HG02623 (cell line): ENCODE data around the gene CHCHD1.
A peak's percentile ranks its signal among the peaks of the same experiment; 100 is the strongest.
"Not testable (repeated sequence)": the region's sequence is repeated elsewhere in the genome, so short reads cannot be mapped to it uniquely, and the experiment has no call there.

Experiments used
- ATAC-seq: cut with Tn5 transposase; IDR thresholded peaks from one replicate; pipeline ENCODE4 v1.9.1; 2021; ENCODE audit warnings: moderate library complexity; ENCODE audit not compliant: unreplicated experiment

The CHCHD1 gene

DNA sequence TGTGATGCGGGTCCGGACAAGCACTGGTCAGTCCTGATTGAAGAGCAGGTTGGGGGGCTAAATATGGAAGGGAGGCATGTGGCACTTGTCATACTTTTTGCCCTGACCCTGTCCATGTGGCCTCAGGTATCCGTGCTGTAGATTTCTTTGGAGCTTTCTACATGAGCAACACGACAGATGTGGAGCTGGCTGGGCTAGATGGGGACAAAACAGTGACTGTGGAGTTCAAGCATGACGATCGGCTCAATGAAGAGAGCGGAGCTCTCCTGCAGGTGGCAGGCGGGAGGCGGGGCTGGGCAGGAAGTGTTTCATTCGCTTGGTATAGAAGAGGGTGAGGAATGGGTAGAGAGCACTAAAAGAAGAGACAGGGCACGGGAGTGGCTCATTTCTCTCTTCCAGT lies 13.0 kb upstream of the CHCHD1 start:
- no peak for ATAC-seq

DNA sequence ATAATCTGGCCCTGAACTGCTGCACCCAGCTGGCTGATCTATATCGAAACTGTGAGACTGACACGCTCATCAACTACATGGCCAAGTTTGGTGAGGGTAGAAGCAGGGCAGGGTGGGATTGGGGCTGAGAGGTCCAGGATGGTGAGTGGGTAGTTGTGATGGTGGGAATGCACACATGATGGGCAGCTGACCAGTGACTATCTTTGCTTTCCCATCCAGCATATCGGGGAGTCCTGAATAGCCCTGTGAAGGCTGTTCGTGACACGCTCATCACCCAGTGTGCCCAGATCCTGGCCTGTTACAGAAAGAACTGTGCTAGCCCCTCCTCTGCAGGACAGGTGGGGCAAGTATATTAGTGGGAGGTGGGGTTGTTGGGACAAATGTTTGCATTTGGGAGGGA lies 12.5 kb upstream of the CHCHD1 start:
- no peak for ATAC-seq

DNA sequence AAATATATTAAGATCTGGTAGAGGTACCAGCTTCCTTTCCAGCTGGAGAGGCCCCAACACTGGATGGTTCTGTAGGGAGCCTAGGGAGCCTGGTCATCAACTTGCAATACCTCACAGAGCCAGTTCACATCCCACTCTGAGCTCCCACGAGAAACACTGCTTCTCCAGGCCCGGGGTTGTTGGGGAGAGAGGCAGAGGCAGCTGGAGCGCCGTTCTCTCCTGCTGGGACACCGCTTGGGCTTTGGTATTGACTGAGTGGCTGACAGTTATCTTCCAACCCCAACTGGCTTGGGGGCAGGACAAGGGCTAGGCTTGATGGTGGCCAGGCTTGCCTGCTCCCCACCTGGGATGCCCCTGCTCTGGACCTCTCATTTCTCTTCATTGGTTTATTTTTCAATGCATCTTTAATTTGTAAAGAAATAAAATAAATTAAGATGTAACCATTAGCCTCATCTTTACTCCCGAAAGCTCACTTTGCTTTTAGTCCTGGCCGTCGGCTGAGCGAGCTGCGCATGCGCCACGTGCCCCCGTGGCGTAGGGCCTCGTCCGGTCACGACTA lies 10.0 kb upstream of the CHCHD1 start:
- ATAC-seq = peak; percentile 7

DNA sequence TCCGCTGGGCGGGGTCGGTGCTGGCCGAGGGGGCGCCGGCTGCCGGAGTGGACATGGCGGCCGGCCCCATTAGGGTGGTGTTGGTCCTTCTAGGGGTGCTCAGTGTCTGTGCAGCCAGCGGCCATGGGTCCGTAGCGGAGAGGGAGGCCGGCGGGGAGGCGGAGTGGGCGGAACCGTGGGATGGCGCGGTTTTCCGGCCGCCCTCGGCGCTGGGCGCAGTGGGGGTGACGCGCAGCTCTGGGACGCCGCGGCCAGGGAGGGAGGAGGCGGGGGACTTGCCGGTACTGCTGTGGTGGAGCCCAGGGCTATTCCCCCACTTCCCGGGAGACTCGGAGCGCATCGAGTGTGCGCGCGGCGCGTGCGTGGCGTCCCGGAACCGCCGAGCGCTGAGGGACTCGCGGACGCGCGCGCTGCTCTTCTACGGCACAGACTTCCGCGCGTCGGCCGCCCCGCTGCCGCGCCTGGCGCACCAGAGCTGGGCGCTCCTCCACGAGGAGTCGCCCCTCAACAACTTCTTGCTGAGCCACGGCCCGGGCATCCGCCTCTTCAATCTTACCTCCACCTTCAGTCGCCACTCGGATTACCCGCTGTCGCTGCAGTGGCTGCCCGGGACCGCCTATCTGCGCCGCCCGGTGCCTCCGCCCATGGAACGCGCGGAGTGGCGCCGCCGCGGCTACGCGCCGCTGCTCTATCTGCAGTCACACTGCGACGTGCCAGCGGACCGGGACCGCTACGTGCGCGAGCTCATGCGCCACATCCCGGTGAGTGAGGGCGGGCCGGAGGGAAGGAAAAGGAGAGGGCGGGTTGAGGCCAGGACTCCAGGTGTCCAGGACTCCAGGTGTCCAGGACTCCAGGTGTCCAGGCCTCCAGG lies 9.3 kb upstream of the CHCHD1 start:
- peak; percentile 53 for ATAC-seq

DNA sequence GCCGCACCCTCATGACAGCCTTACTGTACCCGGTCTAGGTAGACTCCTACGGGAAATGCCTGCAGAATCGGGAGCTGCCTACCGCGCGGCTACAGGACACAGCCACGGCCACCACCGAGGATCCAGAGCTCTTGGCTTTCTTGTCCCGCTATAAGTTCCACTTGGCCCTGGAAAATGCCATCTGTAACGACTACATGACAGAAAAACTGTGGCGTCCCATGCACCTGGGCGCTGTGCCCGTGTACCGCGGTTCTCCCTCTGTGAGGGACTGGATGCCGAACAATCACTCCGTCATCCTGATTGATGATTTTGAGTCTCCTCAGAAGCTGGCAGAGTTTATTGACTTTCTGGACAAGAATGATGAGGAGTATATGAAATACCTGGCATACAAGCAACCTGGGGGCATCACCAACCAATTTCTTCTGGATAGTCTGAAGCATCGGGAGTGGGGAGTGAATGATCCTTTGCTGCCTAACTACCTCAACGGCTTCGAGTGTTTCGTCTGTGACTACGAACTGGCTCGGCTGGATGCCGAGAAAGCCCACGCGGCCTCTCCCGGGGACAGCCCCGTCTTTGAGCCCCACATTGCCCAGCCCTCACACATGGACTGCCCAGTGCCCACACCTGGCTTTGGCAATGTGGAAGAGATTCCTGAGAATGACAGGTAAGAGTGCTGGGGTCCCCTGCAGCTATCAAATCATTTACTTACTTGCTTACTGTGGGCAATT lies 8.5 kb upstream of the CHCHD1 start:
- ATAC-seq = no peak

DNA sequence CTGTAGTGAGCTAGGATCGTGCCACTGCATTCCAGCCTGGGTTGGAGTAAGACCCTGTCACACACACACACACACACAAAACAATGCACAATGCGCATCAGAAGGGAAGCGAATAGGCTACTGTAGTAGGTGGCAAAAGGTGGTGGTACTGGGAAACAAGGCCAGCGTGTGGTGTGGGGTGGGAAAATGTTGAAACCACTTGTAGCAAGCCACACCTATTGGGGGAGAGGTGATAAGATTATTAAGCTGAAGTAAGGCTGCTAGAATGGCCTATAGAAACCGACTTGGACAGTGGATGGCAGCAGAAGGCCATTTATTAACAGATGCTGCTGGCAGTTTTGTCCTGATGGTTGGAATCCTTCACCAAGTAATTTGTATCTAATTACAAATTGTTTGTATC lies 7.2 kb upstream of the CHCHD1 start:
- no peak for ATAC-seq

DNA sequence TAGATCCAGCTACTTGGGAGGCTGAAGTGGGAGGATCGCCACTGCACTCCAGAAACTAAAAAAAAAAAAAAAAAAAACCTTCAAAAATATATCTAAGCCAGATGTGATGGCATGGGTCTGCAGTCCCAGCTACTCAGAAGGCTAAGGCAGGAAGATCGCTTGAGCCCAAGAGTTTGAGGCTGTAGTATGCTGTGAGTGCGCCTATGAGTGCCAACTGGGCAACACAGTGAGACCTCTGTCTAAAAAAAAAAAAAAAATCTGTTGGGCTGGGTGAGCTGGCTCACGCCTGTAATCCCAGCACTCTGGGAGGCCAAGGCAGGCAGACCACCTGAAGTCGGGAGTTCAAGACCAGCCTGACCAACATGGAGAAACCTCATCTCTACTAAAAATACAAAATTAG lies 2.8 kb upstream of the CHCHD1 start:
- ATAC-seq = no peak

DNA sequence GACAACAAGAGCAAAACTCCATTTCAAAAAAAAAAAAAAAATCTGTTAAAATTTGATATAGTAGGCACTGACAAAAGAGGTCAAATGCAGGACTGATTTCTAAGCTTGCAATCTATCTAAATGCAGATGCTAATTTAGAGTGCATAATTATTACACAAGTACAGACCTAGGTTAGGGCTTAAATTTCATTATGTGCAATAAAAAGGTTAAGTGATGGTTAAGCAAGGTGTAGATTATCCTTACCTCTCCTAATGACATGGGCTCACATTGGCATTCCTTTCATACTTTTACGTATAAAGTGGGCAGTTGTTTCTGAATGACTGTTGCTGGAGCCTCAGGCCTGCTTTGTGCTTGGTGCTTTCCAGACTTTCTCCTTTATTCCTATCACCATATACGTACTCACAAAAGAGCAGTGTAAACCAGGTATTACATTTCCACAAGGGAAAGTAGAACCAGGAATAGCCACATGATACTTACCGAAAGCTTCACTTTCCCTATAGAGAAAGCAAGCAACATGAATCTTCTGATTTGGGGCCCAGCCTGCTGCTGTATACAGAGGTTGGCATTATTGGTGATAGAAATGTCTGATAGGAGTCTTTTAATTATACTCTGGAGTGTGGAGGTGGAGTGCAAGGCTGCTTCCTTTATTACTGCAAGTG lies 2.2 kb upstream of the CHCHD1 start:
- no peak for ATAC-seq

DNA sequence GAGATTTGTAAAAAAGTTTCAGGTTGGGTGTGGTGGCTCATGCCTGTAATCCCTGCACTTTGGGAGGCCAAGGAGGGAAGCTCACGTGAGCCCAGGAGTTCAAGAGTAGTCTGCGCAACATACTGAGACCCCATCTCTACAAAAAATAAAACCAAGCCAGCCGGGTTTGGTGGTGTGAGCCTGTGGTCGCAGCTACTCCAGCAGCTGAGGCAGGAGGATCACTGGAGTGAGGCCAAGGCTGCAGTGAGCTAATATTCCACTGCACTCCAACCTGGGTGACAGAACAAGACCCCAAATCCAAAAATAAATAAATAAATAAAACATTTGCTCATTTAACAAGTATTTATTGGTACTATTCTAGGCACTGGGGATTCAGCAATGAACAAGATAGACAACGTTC lies 1.5 kb upstream of the CHCHD1 start:
- ATAC-seq = no peak

DNA sequence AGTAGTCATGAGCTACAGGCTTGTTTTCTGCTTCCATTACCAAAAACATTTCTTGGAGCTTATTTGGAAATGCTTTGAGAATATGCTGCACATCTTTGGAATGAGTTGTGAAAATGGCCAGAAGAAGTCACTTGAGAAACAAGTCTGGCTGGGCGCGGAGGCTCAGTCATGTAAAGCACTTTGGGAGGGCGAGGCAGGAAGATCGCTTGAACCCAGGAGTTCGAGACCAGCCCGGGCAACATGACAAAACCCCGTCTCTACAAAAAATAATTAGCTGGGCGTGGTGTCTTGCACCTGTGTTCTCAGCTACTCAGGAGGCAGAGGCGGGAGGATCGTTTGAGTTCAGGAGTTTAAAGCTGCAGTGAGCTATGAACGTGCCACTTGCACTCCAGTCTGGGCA lies 882 bp upstream of the CHCHD1 start:
- ATAC-seq = no peak

DNA sequence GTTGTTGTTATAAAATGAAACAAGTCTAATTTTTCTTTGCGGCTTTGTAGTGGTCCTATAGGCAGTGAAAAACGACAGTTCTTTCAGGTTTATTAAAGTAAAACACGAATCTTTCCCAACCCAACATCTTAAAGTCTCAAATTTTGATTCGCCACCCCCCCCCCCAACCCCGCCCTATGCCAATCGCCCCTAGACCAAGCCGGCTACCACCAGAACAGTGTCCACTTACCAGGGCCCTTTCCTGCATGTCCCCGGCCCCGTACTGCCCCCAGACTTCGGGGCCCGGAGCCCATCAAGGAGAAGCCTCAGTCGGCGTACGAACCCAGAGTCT lies 335 bp upstream of the CHCHD1 start:
- ATAC-seq = peak; percentile 2

DNA sequence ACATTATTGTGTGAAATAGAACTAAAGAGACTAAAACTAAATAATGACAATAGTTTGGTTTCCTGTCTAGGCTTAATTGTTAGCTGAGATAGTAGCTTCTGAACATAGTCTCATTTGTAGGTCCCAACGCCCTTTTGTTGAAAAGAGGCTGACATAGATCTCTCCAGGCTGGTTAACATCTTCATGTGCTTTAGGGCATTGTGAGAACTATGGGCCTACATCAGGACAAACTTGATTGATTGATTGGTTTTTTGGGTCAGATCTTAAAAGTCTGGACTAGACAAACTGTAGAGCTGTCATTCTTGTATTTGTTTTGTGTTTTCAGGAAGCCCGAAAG lies 869 bp downstream of the CHCHD1 start:
- ATAC-seq = no peak

DNA sequence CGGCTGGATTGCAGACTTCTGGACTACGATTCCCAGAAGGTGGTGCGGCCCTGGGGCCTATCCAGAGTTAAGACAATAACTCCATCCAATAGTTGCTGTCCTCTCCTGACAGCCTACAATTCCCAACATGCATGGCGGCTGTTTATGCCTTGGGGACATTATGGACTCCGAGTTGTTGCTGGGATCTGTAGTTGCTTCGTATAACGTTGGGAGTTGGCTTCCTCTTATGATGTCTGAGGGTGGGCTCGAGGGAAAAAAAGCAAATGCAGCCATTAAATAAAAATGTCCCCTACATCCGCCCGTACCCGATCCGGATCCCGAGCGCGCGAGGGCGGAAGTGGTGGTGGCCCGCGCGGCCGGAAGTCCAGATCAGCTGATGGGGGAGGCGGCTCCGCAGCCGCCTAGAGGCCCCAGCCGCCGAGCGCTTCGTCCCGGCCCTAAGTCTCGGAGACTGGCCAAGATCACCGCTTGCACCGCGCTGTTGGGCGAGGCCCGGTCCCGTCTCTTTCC lies 3.4 kb downstream of the CHCHD1 start, which contains the start of gene ZSWIM8:
Gene ZSWIM8 (plus strand): TSS at position 396 of the 510 bp plus-strand sequence. CDS start 273 bp downstream, outside the sequence.
- ATAC-seq = peak; percentile 74

DNA sequence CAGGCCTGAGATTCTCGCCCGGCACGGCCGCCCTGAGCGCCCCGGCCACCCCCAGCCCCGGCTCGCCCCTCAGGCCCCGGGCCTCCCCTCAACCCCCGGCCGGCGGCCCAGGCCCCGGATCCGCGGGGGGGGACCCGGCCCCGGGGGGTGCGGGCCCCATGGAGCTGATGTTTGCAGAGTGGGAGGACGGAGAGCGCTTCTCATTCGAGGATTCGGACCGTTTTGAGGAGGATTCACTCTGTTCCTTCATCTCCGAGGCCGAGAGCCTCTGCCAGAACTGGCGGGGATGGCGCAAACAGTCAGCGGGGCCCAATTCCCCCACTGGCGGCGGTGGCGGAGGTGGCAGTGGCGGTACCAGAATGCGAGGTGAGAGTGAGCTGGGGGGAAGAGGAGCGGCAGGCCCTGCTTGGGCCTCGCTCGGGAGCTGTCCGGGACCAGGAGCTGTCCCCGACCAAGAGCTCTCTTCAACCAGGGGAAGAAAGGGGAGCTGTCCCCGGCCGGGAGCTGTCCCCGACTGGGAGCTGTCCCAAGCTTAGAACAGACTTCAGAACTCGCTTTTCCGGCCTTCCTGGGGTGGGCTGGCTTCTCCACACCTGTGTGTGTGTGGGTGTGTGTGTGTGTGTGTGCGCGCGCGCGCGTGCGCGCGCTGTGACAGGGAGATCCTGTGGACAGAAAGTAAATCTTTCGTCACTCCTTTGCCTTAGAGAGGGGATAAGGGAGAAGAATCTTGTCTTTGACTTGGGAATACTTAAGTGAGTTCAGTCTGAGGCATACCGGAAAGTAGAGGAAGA lies 4.1 kb downstream of the CHCHD1 start:
- peak; percentile 13 for ATAC-seq

DNA sequence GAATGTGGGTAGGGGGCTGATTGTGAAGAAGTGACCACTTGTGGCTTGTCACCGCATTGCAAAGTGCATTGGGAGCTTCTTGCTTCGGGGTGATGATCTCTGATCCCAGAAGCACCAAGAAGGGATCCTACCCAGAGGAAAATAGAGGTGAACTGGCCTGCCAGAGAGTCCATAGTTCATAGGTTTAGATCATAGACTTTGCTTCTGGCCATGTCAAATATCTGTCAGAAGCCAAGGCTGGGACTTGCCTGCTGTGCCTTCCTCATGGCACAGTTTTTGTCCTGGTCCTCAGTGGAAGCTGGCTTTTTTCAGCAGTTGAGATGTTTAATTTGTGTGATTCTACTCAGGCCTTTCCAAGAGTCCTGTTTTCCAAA lies 4.7 kb downstream of the CHCHD1 start:
- ATAC-seq = no peak

DNA sequence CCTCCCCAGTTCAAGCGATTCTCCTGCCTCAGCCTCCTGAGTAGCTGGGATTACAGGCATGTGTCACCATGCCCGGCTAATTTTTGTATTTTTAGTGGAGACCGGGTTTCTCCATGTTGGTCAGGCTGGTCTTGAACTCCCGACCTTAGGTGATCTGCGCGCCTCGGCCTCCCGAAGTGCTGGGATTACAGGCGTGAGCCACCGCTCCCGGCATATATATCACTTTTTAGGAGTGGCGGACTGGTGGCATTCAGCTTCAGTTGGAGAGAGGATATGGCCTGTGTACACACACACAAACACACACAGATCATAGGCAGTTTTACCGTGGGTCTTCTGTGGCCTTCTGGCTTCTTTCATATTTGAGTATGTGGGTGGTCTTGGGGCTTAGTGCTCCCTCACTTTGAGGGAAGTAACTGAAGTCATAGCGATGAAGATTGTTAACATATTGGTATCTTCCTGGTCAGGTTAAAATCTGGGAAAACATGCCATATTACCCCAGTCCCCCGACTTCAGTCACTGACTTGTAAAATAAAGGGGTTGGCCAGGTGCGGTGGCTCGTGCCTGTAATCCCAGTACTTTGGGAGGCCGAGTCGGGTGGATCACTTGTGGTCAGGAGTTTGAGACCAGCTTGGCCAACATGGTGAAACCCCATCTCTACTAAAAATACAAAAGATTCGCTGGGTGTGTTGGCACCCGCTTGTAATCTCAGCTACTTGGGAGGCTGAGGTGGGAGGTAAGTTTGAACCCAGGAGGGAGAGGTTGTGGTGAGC lies 5.4 kb downstream of the CHCHD1 start:
- not testable (repeated sequence) for ATAC-seq

DNA sequence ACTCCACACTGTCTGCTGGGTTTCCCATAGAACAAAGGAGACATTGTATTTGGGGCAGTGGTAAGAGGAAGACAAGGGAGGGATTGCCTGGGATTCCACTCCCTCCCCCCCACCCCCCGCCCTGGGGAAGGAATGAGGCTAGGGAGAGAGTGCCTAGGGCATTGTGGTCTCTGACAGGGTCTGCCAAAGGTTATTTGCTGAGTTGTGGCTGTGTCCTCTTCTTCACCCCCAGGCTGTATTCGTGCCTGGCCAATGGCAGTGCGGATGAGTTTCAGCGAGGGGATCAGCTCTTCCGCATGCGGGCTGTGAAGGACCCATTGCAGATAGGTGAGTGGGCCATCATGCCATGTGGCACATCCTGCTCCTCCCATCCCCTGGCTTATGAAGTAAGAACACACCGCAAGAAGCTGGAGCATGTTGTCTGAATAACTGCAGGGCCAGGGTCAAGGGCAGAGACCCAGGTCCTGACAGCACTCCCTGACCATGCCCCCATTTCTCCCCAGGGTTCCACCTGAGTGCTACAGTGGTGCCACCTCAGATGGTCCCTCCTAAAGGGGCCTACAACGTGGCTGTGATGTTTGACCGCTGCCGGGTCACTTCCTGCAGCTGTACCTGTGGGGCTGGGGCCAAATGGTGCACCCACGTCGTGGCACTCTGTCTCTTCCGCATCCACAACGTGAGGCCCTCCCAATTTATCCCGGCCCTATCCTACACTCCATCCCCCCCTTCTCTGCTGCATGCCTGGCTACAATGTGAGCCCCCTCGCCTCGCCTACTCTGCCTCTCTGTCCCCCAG lies 7.2 kb downstream of the CHCHD1 start:
- no peak for ATAC-seq

DNA sequence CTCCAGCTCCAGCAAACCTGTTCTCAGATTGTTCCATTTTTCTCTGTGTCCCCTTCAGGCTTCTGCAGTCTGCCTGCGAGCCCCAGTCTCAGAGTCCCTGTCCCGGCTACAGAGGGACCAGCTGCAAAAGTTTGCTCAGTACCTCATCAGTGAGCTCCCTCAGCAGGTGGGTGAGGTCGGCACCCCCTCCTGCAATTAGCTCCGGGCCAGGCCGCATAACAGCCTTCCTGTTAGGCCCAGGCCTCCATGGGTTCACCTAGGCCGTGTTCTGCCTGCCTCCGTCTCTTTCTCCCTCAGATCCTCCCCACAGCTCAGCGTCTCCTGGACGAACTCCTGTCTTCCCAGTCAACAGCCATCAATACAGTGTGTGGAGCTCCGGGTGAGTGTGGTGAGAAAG lies 7.8 kb downstream of the CHCHD1 start:
- ATAC-seq = no peak
